RWPE1 (cell line): Measurements from ENCODE around the gene SBNO2.

Experiments used
- CTCF ChIA-PET: fragments of 350-600 bp; sonication (Branson Sonifier 250); formaldehyde crosslinking; extraction: SDS; loops from one replicate; lab custom pipeline; 2021; lab: Yijun Ruan, JAX
- POLR2A ChIA-PET: fragments of 400-600 bp; formaldehyde crosslinking; extraction: SDS; loops from one replicate; lab custom pipeline; 2020; ENCODE audit warnings: antibody characterized with exemption; ENCODE audit not compliant: low non-redundant PET; lab: Yijun Ruan, JAX
- DNase-seq: peaks from one replicate; pipeline ENCODE4 v3.0.0; 2012; ENCODE audit warnings: low spot score
- H3K27ac ChIP-seq: fragments of 450-650 bp; 2 replicates; pipeline ENCODE4 v1.5.1; 2017
- TF ChIP-seq, protein P1 (sequence below): fragments of 450-650 bp; conservative IDR thresholded peaks from 2 replicates; pipeline ENCODE4 v1.5.1; 2017; ENCODE audit warnings: low read depth, mild to moderate bottlenecking

Gene SBNO2

DNA sequence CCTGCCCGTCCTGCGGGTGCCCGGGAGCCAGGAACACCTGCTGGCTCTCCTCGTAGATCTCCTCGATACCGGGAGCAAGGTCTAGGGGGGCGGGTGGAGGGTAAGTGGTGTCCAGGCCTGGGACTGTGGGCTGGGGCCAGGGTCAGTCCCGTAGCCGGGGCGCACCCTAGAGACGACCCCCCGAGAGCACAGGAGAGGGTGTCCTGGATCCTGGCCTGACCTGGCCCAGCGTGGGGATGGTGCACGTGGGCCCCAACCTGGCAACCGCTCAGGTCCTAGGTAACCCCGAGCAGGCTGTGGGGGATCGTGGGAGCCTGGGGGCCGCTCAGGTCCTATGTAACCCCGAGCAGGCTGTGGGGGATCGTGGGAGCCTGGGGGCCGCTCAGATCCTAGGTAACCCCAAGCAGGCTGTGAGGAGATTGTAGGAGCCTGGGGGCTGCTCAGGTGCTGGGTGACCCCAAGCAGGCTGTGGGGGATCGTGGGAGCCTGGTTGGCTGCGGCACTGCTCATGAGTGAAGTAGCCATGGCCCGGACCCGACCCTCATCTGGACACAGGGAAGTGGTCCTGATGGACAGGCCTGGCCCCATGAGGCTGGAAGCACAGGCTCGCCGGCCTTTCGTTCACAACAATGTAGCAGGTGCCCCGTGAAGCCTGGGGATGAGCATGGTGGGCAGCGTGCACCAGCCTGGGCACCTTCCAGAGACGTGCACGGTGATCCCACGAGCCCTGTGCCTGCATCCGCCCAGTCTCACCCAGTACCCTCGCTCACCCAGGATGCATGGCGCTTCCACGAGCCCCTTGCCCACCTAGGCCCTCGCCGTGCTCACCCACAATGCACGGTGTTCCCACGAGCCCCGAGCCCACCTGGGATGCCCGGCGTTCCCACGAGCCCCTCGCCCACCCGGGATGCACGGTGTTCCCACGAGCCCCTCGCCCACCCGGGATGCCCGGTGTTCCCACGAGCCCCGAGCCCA is 64.1 kb downstream of the SBNO2 start:
- TF ChIP-seq, protein P1, sequence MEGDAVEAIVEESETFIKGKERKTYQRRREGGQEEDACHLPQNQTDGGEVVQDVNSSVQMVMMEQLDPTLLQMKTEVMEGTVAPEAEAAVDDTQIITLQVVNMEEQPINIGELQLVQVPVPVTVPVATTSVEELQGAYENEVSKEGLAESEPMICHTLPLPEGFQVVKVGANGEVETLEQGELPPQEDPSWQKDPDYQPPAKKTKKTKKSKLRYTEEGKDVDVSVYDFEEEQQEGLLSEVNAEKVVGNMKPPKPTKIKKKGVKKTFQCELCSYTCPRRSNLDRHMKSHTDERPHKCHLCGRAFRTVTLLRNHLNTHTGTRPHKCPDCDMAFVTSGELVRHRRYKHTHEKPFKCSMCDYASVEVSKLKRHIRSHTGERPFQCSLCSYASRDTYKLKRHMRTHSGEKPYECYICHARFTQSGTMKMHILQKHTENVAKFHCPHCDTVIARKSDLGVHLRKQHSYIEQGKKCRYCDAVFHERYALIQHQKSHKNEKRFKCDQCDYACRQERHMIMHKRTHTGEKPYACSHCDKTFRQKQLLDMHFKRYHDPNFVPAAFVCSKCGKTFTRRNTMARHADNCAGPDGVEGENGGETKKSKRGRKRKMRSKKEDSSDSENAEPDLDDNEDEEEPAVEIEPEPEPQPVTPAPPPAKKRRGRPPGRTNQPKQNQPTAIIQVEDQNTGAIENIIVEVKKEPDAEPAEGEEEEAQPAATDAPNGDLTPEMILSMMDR: no peak
- peak overlapping the region; percentile 100 for H3K27ac ChIP-seq
- CTCF ChIA-PET: interaction anchor here (0.7 kb wide), 1 partner anchor 58 kb away, joined by 5 read pairs; no protein-coding TSS in a partner anchor
- POLR2A ChIA-PET: no interaction called here
- DNase-seq: no peak

GRCh38 chr19:1109032-1109551 is 65.0 kb downstream of the SBNO2 start:
- TF ChIP-seq, protein P1: no peak
- ChIA-PET CTCF (no interaction called here), POLR2A (no interaction called here)
- no peak for DNase-seq
- H3K27ac ChIP-seq: peak overlapping the region; percentile 100

- CTCF ChIA-PET: no interaction called here
- peak overlapping the region; percentile 100 for H3K27ac ChIP-seq
- TF ChIP-seq, protein P1: no peak
- POLR2A ChIA-PET: no interaction called here
- no peak for DNase-seq
Observed at GRCh38 chr19:1108291-1109031, 65.6 kb downstream of the SBNO2 start.

DNA sequence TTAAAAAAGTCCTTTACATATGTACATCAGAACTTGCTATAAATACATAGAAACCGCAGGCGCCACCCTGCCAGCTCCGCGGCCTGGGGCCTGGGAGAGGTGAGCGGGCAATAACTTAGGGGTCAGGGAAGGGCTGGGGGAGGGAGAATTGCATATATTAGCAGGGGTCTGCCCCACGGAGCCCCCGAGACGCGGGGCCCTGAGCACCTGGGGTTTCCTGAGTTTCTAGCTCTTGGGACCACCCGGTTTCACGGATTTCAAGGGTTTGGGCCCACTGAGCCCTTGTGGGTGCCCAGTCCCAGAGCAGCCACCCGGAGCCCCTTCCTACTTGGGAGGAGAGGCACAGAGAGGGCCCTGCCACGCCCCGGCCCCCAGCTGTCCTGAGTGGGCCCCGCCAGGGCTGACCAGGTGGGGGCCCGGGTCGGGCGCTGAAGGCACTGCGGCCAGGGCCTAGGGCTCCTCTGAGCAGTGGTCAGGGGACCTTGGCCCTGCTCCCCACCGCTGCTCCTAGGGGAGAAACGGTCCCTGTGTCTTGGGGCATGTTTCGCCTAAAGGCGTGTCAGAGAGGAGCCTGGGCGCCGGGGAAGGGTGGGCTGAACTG is 66.3 kb downstream of the SBNO2 start:
- ChIA-PET POLR2A (no interaction called here), CTCF (interaction anchor here (0.5 kb wide), 1 partner anchor 86 kb away, joined by 4 read pairs; no protein-coding TSS in a partner anchor)

GRCh38 chr19:1106841-1107660 is 67.0 kb downstream of the SBNO2 start:
- DNase-seq: peak; percentile 42
- H3K27ac ChIP-seq: peak overlapping the region; percentile 100
- POLR2A ChIA-PET: no interaction called here
- TF ChIP-seq, protein P1: 0 out of 2 replicates have a peak, but pooled peaks have one; percentile 21
- CTCF ChIA-PET: interaction anchor here (0.5 kb wide), 1 partner anchor 87 kb away, joined by 4 read pairs; no protein-coding TSS in a partner anchor

More for the DNA sequence above, 66.3 kb downstream of the SBNO2 start:
- TF ChIP-seq, protein P1: no peak
- peak overlapping the region; percentile 100 for H3K27ac ChIP-seq
- DNase-seq: no peak
